OCI-M2 (cell line): ENCODE measurements around the gene PAX1.

Experiments used
- DNase-seq: peaks from one replicate; lab custom pipeline; 2025; ENCODE audit not compliant: unreplicated experiment; lab: John Stamatoyannopoulos, UW

Gene PAX1

DNA sequence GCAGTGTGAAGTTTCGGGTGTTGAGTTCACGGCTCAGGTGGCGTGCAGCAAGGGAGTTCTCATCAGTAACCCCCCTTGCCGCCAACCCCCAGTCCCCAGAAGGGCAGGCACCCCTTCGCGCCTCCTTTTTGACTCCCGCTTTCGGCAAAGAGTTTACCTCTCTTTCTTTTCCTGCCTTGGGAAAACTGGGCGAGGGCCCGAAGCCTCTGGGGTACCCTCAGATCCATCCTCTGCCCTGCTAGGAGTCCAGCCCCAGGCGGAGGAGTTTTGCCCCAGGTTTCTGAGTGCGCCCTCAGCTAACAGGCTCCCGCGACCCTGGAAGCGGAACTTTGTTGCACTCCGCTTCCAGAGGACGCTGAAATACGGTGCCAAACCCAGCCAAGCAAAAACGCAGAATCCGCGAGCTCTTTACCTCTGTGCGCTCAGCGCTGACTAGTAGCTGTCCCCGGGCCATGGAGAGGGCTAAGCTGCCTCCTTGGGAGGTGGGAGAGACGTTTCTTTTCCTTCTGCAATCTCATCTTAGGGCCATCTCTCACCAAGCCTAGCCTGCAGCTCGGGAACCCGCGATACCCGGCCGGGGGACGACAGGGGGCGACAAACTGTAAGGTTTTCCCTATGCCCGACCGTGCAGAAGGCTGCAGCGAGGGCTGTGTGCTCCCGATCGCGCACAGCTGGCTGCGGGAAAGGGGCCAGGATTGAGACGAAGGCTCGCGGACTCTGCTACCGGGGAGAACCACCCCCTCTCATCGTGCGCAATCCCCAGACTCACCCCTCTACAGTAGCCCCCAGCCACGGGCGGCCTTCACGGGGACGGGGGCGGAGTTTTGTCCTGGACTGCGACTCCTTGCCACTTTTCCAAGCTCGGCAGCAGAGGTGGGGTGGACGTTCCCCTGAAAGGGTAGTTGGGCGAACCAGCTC, 2.7 kb upstream of the PAX1 start:
- no peak for DNase-seq

DNA sequence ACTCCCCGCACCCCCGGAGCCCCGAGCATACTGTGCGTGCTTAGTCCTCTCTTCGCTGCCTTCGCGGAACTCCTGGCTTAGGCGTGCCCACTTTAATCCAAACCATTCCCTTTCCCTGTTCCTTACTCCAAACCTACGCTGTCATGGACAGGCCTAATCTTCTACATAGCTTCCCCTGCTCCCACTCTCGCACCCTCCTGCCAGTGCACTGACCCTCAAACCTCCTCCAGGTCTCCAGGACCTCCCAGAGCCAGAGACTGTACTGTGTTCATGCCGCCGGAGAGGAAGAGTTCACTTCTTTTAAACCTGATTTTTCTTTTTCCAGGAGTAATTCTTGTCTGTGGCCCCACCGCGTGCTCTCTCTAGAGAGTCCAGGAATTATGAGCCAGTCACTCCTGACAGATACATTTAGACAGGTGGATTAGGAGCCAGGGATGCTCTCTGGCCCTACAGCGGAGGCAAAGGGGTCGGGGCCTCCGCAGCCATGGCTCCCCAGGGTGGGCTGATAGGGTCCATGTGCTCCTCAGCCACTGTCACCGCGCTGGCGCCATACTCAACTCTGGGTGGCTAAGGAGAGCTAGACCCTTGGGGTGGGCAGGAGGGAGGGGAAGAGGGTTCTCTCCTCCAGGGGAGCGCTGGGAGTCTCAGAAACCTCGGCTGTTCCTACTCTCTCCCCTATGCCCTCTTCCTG, 1.6 kb upstream of the PAX1 start:
- no peak for DNase-seq

DNA sequence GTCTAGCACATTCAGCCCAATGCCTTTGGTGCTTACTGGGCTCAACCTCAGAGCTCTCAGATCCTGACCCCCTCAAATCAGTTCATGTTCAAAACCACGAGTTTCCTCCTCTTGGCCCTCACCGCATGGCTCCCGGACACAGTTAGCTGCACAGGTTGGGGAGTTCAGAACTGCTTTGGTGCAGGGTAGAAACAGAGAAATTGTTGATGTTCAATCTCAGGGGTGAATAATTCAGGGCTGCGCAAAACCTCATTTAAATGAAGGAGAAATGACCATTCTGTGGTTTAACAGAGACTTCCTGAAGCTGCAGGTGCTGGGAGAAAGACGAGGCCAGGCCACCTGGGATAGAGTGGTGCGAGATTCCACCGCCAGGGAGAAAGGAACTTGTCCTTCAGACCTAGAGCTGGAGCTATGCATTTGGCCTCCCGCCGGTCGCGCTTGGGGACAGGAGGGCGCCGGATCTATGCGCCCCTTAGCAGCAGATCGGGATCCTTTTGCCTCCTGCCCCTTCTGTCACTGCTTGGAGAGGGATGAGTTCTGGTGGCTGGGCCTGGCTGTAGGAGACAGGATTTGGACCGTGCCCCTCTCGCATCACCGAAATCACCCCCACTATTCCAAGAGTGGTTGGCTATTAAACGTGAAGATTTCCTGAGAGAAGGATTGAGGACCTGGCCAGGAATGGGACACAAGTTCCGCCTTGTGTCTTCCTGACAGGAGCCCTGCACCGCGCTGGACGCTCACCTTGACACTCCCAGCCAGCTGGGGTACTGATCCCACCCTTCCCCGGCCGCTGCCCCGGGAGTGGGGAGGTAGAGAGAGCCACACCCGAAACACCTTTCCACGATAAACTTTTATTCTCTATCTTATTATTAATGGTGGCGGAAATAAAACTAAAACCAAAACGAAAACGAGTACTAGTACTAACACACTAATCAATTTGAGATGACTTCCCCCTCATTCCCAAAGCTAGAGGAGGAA, 767 bp upstream of the PAX1 start:
- DNase-seq: no peak

DNA sequence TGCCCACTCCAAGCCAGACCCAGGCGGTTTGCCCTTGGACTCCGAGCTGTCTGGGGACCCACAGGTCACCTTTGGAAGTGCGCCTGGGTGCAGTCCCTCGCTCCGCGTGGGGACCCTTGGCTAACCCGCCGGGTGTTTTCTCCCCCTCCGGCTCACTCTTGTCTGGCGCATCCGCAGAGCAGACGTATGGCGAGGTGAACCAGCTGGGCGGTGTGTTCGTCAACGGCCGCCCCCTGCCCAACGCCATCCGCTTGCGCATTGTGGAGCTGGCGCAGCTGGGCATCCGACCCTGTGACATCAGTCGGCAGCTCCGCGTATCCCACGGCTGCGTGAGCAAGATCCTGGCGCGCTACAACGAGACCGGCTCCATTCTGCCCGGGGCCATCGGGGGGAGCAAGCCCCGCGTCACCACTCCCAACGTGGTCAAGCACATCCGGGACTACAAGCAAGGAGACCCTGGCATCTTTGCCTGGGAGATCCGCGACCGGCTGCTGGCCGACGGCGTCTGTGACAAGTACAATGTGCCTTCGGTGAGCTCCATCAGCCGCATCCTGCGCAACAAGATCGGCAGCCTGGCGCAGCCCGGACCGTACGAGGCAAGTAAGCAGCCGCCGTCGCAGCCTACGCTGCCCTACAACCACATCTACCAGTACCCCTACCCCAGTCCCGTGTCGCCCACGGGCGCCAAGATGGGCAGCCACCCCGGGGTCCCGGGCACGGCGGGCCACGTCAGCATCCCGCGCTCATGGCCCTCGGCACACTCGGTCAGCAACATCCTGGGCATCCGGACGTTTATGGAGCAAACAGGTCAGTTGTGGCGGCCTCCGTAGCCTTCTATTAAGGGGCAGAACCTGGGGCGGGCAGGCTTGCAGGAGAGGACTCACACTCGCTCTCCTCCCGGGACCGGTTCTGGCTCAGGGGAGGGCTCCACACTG, 1.1 kb downstream of the PAX1 start:
- DNase-seq: no peak

DNA sequence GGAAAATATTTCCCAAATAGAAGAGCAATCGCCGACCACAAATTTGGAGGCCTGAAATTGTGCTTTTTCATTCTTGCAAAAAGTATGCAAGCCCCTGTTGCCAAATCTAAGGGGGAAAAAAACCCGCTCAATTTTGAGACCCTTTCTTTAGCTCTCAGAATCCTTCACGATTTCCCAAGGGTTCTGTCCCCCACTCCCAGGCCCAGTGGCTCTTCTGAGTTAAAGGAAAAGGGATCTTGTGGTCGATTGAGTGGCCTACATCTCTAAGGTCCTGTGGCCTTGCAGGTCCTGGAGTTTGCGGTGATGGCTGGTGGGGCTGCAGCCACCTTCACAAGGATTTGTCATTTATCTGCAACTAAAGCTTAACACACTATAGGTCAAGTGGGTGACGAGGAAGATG, 1.8 kb downstream of the PAX1 start:
- no peak for DNase-seq

DNA sequence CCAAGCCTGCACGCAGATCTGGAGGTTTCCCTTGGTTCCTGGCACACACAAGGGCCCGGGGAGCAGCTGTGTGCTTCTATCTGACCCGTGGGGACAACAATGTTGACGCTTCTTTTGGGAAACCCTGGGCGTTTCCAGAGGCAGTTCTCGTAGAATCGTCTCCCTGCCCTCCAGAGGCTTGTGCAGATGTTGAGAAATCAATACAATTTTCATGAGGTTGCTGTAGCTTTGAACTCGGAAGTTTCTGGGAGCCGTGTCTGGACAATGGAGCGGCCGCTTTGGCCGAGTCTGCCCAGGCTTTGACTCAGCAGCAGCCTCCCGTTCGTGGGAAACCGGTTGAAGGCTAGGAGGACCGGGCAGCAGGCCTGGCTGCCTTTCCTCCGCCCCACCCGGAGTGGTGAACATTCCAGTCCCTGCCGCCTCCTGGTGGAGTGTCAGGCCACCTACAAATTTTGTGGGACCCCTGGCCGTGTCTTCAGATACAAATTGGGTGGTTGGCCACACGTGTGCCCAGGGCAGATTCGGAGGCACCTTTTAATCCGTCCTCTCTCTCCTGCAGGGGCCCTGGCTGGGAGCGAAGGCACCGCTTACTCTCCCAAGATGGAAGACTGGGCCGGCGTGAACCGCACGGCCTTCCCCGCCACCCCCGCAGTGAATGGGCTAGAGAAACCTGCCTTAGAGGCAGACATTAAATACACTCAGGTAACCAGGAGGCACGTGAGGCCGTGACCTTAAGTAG, 2.7 kb downstream of the PAX1 start:
- DNase-seq: no peak

DNA sequence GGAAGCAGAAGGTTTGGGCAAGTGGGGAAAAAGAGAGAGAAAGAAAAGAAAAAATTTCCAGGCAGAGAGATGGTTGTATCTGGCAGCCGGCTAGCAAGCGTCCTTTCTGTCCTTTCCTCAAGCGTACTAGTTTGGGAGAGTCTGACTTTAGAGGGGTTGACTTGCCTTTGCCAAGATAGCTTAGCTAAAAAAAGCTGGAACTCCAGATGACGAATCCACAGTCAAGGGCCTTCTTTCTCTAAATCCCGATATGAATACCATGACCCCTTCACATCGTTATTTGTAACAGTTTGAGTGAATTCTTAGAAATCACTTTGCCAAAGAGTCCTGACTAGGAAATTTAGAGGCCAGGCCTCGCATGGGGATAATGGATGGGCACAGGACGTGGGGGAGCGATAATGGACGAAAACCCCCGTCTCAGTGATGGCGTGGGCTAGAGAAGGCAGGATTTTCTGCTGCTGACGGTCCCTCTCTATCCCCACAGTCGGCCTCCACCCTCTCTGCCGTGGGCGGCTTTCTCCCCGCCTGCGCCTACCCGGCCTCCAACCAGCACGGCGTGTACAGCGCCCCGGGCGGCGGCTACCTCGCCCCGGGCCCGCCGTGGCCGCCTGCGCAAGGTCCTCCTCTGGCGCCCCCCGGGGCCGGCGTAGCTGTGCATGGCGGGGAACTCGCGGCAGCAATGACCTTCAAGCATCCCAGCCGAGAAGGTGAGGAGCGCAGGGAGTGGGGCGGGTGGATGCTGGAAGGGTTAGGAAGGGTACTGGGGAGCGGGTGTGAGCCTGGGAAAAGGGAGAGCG, 3.5 kb downstream of the PAX1 start:
- no peak for DNase-seq

DNA sequence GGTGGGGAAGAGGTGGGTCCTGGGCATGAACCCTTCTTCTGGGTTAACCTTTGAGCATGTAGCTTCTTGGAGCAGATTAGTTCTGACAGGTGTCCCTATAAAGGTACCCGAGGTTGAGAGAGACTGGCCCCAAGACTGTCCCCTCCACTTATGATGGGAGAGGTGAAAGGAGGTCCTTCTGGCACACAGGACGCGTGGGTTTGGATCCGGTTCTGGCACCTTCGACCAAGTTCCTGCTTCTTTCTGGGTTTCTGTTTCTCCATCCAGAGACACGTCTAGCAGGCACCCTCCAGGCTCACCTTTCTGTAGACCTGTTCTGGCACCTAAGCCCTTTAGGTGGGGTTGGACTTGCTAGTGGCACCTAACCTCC, 4.1 kb downstream of the PAX1 start:
- DNase-seq: no peak

DNA sequence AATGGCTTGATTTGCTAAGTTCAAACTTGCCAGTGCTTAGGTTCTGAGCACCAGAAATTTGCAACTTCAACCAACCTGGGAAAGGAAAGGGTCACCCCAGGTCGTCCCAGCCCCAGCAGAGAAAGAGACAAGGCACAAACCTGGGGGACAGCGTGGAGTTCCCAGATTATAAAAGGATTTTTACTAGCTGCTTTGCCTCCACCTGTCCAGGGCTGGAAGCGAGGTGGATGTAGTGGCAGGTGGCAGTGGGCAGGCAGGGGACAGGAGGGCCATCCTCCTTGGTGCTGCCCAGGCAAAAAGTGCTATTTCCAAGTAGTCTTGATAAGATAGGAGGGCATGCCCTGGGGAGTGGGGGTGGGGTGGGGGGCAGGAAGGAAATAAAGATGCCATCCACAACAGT, 4.9 kb downstream of the PAX1 start:
- DNase-seq: no peak

DNA sequence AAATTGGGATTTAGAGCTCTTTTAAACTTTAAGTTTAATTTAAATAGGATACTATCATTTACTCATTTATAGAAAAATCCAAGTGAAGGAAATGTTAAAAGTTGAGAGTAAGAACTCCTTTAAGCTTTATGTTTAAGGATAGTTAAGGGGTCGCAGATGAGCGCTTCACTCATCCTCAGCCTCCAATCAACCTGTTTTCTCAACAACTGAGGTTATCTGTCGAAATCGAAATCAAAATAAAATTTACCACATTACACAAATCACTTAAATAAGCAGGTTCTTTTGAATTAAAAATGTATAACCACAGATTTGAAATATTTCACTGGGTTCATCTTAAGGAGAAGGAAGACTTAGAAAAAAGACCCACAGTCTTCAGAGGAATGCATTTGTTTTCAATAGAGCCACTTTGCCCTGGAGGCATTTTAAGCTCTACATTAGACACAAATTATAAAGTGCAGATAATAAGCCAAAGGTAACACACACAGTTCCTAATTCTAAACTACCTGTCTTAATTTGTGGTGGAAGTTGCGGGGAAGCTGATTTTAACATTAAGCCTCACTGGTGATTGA, 5.5 kb downstream of the PAX1 start:
- DNase-seq: no peak

DNA sequence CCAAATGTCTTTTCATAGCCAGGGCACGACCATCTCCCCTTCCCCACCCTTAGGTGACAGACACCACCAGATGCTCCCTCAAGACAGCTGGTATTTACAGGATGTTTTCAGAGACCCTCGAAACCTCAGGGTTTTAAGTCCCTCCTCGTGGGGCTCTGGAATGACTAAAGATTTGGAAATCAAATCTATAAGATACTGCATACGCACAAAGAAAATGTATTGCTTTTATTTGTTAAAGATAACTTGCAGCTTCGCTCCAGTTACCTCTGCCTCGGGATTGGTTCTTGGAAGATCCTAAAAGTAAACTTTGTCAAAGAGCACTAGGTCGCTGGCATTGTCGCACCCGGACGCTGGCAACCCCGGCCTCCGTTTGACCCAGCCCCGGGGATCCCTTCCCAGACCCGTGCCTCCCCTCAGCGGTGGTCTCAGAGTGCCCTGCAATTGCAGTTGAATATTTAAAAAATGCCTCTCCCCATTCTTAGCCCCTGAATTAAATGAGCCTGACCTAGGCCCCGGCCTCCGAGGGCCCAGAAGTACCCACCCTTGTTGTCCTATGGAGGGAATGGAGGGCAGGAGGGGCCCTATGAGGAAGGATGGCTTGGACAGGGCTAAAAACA, 7.1 kb downstream of the PAX1 start:
- DNase-seq: no peak

DNA sequence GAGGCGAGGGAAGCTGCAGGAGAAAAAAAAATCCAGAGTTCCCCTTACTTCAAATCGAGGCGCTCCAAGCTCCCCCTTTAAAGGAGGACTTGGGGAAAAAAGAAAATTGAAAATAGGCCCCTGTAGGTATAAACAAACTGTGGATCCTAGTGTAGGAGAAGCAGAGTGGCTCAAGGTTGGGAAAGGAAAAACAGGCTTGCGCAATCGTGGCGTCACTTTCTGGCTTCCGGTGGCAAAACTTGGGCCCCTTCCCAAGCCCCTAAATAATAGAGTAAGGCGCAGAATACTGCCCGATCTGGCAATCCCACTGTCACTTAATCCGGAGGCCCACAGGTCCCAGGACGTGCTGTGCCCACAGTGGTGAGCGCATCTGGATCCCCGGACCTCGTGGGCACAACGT, 8.0 kb downstream of the PAX1 start:
- no peak for DNase-seq

DNA sequence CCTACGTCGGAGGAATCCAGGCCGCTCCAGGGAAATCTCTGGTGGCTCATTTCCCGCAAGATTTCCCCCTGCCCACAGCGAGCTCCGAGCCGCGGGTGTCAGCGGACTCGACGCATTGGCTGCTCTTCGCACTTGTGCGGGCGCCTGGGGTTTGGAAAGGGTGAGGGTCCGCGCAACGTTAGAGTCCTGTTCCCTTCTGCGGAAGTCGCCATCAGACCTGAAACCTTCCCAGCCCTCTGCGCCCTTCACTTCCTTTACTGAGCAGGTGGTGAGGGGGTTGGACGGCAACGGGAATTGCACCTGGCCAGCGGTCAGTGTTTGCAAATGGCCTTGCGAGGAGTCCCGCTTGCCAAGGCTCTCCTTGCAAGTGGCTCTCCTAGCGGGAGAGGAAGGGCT, 8.4 kb downstream of the PAX1 start:
- DNase-seq: no peak

DNA sequence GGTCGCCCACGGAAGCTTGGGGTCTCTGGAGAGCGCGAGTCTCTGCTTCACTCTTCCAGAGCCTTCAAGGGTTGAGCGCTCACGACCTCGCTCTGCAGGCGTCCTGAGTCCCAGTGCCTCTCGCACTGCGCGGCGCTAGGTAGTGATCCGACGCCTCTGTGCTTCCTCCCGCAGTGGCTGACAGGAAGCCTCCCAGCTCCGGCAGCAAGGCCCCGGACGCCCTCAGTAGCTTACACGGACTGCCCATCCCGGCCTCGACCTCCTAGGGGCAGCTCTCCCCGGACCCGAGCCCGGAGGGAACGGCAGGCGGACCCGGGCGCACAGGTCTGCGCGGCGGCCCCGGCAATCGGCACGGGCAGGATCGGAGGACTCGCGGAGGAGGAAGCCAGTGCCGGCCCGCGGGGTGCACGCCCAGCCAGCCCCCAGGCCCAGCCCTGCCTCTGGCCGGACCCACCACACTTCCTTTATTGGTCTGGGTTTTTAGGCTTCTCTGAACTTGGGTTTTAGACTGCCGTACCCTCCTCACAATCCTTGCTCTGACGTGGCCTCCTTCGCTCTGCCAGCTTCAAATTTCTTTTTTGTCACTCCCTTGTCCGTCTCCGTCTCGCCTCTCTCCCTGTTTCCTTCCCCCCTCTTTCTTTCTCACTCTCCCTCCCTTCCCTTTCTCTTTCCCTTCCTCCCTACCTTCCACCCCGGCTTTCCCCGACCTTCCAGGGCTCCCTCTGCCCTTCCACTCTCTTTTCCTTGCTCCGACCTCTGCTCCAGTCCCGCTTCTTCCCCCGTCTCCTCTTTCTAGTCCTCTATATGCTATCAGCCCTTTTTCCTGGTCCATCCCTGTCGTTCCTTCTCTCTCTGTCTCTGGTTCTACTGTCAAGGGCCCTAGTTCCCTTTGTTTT, 9.1 kb downstream of the PAX1 start:
- DNase-seq: no peak

DNA sequence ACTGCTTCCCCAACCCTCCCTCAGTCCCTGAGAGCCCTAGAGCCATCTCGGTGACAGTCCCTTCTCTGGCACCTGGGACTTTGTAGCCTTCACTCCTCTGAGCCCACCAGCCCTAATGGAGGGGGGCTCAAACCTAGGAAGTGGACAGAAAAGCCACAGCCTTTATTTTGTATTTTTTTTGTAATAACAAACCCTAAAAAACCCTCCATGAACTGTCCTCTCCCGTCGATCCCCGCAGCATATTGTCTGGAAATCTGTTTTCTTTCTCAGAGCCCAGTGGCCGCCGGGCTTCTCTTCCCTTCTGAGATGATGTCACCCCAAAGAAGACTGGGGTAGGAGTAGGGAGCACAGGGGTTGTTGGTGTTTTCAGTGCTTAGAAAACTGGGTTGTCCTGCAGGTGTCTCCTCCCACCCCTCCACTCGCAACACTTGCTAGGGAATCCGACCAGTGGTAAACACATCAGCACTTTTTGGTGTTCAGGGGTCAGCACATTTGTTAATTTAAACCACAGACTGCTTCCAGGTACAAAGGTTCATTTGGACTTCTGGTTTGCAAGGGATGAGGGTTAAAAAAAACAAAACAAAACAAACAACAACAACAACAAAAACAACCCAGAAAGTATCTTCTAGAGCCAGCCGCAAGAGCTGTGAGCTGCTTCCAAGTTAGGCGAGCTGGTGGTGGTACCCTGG, 9.9 kb downstream of the PAX1 start:
- no peak for DNase-seq

DNA sequence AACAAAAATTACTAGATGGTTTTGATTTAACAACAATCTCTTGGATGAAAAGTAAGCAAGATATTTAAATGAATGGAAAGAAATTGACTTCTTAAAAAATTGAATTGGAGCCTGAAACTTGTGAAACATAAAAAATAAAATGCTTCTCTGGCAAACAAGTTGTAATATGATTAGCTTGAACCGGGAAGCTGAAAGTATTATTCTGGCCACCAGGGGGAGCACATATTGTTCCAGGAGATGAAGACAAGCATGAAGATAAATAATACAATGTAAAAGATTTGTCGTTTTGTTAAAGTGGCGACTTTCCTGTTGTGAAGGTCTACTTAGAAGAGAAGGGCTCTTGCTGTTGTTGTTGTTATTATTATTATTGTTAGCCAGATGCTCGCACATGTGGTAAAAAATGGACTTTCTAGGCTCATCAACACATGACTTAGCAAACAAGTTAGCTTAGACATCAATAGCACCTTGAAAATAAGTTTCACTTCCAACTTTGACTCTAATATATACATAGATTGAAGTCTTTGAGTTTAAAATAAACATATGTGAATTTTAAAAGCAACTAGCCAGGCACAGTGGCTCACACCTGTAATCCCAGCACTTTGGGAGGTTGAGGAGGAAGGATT, 14.2 kb downstream of the PAX1 start:
- peak; percentile 9 for DNase-seq
